HG03103 (cell line): Measurements from ENCODE around the gene SRSF10.
"Not testable (repeated sequence)": the region's sequence is repeated elsewhere in the genome, so short reads cannot be mapped to it uniquely, and the experiment has no call there.

Experiments
- ATAC-seq: cut with Tn5 transposase; IDR thresholded peaks from one replicate; pipeline ENCODE4 v1.9.1; 2021; ENCODE audit warnings: low read depth; ENCODE audit not compliant: unreplicated experiment

The SRSF10 gene

GRCh38 chr1:23999156-23999671, 19.1 kb upstream of the SRSF10 start:
- no peak for ATAC-seq

- no peak for ATAC-seq
Observed at GRCh38 chr1:23997812-23998211, 17.7 kb upstream of the SRSF10 start.

- ATAC-seq = no peak
Observed at GRCh38 chr1:23996700-23997229, 16.6 kb upstream of the SRSF10 start.

- ATAC-seq = no peak
Observed at GRCh38 chr1:23995431-23995837, 15.3 kb upstream of the SRSF10 start.

GRCh38 chr1:23992011-23992410, 11.9 kb upstream of the SRSF10 start:
- not testable (repeated sequence) for ATAC-seq

GRCh38 chr1:23989263-23989662, 9.1 kb upstream of the SRSF10 start:
- ATAC-seq = no peak

- not testable (repeated sequence) for ATAC-seq
Observed at GRCh38 chr1:23987038-23987437, 6.9 kb upstream of the SRSF10 start.

GRCh38 chr1:23984417-23985186, 4.5 kb upstream of the SRSF10 start:
- ATAC-seq = no peak

GRCh38 chr1:23980728-23981070, 572 bp upstream of the SRSF10 start:
- ATAC-seq = no peak

- no peak for ATAC-seq
Observed at GRCh38 chr1:23979387-23979880, 693 bp downstream of the SRSF10 start.

GRCh38 chr1:23978805-23979204, 1.3 kb downstream of the SRSF10 start:
- ATAC-seq = no peak

GRCh38 chr1:23977854-23978191, 2.3 kb downstream of the SRSF10 start:
- no peak for ATAC-seq

GRCh38 chr1:23977187-23977853, 2.8 kb downstream of the SRSF10 start:
- no peak for ATAC-seq

GRCh38 chr1:23967871-23968270, 12.3 kb downstream of the SRSF10 start:
- ATAC-seq = no peak

GRCh38 chr1:23966973-23967493, 13.1 kb downstream of the SRSF10 start:
- no peak for ATAC-seq

GRCh38 chr1:23964790-23965740, 15.1 kb downstream of the SRSF10 start:
- ATAC-seq = no peak

GRCh38 chr1:23964235-23964668, 15.9 kb downstream of the SRSF10 start:
- ATAC-seq = no peak

GRCh38 chr1:23963617-23964234, 16.4 kb downstream of the SRSF10 start:
- ATAC-seq = no peak

GRCh38 chr1:23960291-23961020, 19.7 kb downstream of the SRSF10 start:
- ATAC-seq = no peak
